ENCODE results near the gene PRKAA1. TPM values are rescaled to one million over a fixed set of nuclear protein-coding genes. Genes with fewer than 3 reads are reported as not detected.
A peak's percentile ranks its signal among the peaks of the same experiment; 100 is the strongest.

PRKAA1 gene
- total and polyA plus RNA-seq, 4 experiments from 2014 or later = 51.7 to 120 (median 86.1) TPM

DNA sequence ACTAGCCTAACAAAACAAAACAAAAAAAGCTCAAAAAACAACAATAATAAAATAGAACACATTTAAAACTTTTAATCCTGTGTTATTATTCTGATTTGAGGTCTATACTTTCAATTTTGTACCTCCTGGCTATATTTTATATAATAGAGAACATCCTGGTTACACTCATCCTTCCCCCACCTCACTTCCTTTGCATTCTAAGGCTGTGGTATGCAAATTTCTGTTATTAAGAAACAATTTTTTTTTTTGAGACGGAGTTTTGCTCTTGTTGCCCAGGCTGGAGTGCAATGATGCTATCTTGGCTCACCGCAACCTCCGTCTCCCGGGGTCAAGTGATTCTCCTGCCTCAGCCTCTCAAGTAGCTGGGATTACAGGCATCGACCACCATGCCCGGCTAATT lies 39.9 kb upstream of the PRKAA1 start:
- peak overlapping the region; percentile 75 to 94 (median 85) for H3K27ac Mint-ChIP-seq
- H3K9me3 ChIP-seq (ENCODE audit: control insufficient read depth in 1 of 2, low read length in 2 of 2) = no peaks in the 10 kb centered on the region
- H3K27me3 ChIP-seq (ENCODE audit: insufficient read depth, low read length) = no peaks in the 10 kb centered on the region
- peak overlapping the region in 7 of 8 donors; percentile 16 to 66 (median 28) for H3K4me3 Mint-ChIP-seq
- intact Hi-C loops (cut with micrococcal nuclease) = loop anchor here (5.0 kb wide), 1 partner anchor 39 kb away; no protein-coding TSS in a partner anchor
- H3K4me3 ChIP-seq (ENCODE audit: low read length in 2 of 2) = no peak overlapping the region
- peaks cover 0 to 2% of the 10 kb centered on the region in 2 donors for H3K27me3 Mint-ChIP-seq
- CTCF ChIA-PET (ENCODE audit: partially characterized antibody) = no interaction called here
- peaks cover 10% of the 10 kb centered on the region for H3K36me3 ChIP-seq (ENCODE audit: insufficient read depth, low read length)
- H3K36me3 Mint-ChIP-seq = peaks cover 15 to 26% of the 10 kb centered on the region in 2 donors
- peaks cover 47% of the 10 kb centered on the region for H3K4me1 ChIP-seq (ENCODE audit: insufficient read depth, low read length)
- peaks cover 13 to 63% (median 42%) of the 10 kb centered on the region in 4 donors for H3K4me1 Mint-ChIP-seq
- POLR2A ChIA-PET (ENCODE audit: partially characterized antibody) = no interaction called here
- no peak overlapping the region for H3K27ac ChIP-seq (ENCODE audit: low read depth, low read length)
- H3K9me3 Mint-ChIP-seq = peaks cover 0 to 3% (median 0%) of the 10 kb centered on the region in 8 donors
- DNase-seq = peak; percentile 29 to 66 (median 53)

DNA sequence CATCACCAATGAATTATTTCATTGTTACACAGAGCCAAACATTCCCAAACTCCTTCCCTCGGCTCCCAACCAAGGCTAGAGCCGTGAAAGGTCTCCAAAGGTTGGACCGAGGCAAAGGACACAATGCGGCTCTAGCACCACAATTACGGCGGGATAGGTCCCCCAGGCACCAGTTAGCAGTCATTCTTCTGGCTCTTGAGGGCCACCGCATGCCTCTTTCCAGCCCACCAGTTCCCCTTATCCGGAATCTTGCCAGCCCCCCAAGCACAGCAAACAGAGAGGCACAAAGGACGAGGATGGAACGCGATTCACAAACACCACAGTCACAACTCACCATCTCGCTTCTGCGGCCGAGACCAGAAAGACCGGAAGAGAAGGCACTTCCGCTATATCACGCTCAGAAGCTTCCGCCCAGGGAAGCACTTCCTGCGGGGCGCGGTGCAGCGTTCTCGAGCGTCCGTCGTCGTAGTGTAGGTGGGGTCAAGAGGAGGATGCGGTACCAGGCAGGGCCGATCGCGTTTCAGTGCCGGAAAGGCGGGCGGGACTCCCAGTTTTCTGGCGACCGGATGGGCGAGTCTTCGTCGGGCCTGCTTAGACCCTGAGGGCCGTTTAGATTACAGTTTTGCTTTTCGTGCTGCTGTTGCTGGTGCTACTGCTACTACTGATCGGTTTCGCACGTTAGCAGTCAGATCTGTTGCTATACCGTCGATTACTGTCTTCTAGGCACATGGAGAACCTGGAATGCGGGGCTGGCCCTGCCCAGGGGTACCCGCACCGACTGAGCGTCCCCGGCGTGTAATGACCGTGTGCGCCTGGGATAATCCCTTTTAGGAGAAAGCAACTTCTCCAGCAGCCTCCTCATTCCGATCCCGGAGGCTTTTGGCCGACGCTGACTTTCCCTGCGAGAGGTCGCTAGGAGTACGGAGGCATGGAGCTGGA lies 36.9 kb upstream of the PRKAA1 start, which contains the start of gene RPL37:
TSS of gene RPL37 (minus strand) at position 374 of the 939 bp plus-strand sequence. CDS start at position 337, 37 bp downstream.
- Mint-ChIP-seq H3K36me3 (peaks cover 35 to 52% of the 10 kb centered on the region in 2 donors), H3K4me1 (peaks cover 20 to 68% (median 47%) of the 10 kb centered on the region in 4 donors), H3K9me3 (peaks cover 0 to 3% (median 0%) of the 10 kb centered on the region in 8 donors), H3K27ac (peak within 1 kb of the TSS; percentile 94 to 100 (median 99)), H3K4me3 (peak within 1 kb of the TSS; percentile 97 to 100 (median 98)), H3K27me3 (no peaks in the 10 kb centered on the region)
- Histone ChIP-seq H3K27me3 (ENCODE audit: insufficient read depth, low read length) (no peaks in the 10 kb centered on the region), H3K4me3 (ENCODE audit: low read length in 2 of 2) (peak within 1 kb of the TSS; percentile 71 to 99), H3K9me3 (ENCODE audit: control insufficient read depth in 1 of 2, low read length in 2 of 2) (no peaks in the 10 kb centered on the region), H3K36me3 (ENCODE audit: insufficient read depth, low read length) (peaks cover 40% of the 10 kb centered on the region), H3K4me1 (ENCODE audit: insufficient read depth, low read length) (peaks cover 41% of the 10 kb centered on the region), H3K27ac (ENCODE audit: low read depth, low read length) (peak within 1 kb of the TSS; percentile 92)
- POLR2A ChIA-PET (ENCODE audit: partially characterized antibody) = interaction anchor here (0.7 to 3.7 kb wide), 10 partner anchors 10 to 1069 kb away, joined by 3 to 30 read pairs (median 4); partner anchors contain the start of genes PRKAA1, RIMOC1 and TTC33
- peak; percentile 88 to 91 (median 90) for DNase-seq
- intact Hi-C loops (cut with micrococcal nuclease) = loop anchor here (1.0 to 5.0 kb wide), 5 partner anchors 37 to 1069 kb away; partner anchors contain the start of genes PRKAA1, PTGER4, RIMOC1 and TTC33
- CTCF ChIA-PET (ENCODE audit: partially characterized antibody) = interaction anchor here (1.2 to 1.5 kb wide), 2 partner anchors 26 to 80 kb away, joined by 3 read pairs; partner anchors contain the start of gene TTC33

DNA sequence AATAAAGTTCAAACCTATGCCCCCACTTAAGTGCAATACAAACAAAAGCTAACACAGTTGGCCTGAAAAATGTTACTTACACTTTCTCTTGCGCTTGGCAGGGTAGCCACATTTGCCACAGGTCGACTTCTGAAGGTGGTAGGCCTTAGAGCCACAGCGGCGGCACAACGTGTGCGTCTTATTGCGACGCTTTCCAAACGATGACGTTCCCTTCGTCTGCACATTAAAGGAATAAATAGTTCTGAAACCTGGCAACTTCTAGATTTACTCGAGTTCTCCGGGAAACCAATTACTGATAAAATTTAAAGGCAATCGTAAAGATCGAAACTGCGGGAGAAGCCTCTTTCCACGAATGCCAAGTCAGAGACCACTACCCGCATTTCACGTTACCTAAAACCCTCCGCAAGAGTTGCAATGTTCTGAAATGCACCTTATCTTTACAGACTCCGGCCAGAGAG lies 36.2 kb upstream of the PRKAA1 start:
- H3K27me3 ChIP-seq (ENCODE audit: insufficient read depth, low read length) = no peaks in the 10 kb centered on the region
- H3K9me3 Mint-ChIP-seq = peaks cover 0 to 3% (median 0%) of the 10 kb centered on the region in 8 donors
- peak overlapping the region; percentile 97 to 100 (median 98) for H3K4me3 Mint-ChIP-seq
- peak overlapping the region; percentile 71 to 99 for H3K4me3 ChIP-seq (ENCODE audit: low read length in 2 of 2)
- H3K27ac ChIP-seq (ENCODE audit: low read depth, low read length) = peak overlapping the region; percentile 92
- H3K27ac Mint-ChIP-seq = peak overlapping the region; percentile 94 to 100 (median 99)
- intact Hi-C loops (cut with micrococcal nuclease) = no loop called here
- H3K4me1 ChIP-seq (ENCODE audit: insufficient read depth, low read length) = peaks cover 41% of the 10 kb centered on the region
- DNase-seq = peak; percentile 73 to 84 (median 82)
- H3K27me3 Mint-ChIP-seq = no peaks in the 10 kb centered on the region
- H3K36me3 Mint-ChIP-seq = peaks cover 41 to 58% of the 10 kb centered on the region in 2 donors
- no peaks in the 10 kb centered on the region for H3K9me3 ChIP-seq (ENCODE audit: control insufficient read depth in 1 of 2, low read length in 2 of 2)
- ChIA-PET CTCF (ENCODE audit: partially characterized antibody) (interaction anchor here (1.2 to 1.5 kb wide), 2 partner anchors 26 to 79 kb away, joined by 3 read pairs; partner anchors contain the start of gene TTC33), POLR2A (ENCODE audit: partially characterized antibody) (interaction anchor here (0.6 to 3.7 kb wide), 10 partner anchors 9 to 1070 kb away, joined by 3 to 30 read pairs (median 4); partner anchors contain the start of genes PRKAA1, RIMOC1 and TTC33)
- H3K4me1 Mint-ChIP-seq = peaks cover 21 to 75% (median 49%) of the 10 kb centered on the region in 4 donors
- H3K36me3 ChIP-seq (ENCODE audit: insufficient read depth, low read length) = peaks cover 44% of the 10 kb centered on the region

DNA sequence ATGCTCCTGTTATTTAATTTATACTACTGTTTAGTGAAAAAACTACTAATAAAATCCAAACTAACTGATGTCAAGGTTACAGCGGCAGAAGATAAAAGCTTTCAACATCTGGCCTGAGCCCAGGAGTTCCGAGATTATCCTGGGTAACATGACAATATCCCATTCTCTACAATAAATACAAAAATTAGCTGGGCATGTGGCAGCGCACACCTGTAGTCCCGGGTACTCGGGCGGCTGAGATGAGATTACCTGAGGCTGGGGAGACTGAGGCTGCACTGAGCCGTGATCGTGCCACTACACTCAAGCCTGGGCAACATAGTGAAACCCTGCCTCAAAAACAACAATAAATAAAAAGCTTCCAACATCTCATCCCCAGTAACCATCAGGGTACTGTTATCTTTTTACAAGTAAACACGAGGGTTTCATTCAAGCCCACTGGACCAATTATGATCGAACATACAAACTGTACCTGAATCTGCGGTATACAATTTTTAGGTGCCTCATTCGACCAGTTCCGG lies 35.6 kb upstream of the PRKAA1 start:
- no peak for DNase-seq
- peaks cover 24 to 81% (median 54%) of the 10 kb centered on the region in 4 donors for H3K4me1 Mint-ChIP-seq
- ChIA-PET POLR2A (ENCODE audit: partially characterized antibody) (interaction anchor here (0.6 to 3.7 kb wide), 5 partner anchors 11 to 325 kb away, joined by 3 to 30 read pairs (median 3); partner anchors contain the start of genes PRKAA1 and TTC33), CTCF (ENCODE audit: partially characterized antibody) (interaction anchor here (1.5 to 1.7 kb wide), 2 partner anchors 10 to 78 kb away, joined by 3 to 8 read pairs; partner anchors contain the start of gene TTC33)
- H3K36me3 Mint-ChIP-seq = peaks cover 47 to 64% of the 10 kb centered on the region in 2 donors
- intact Hi-C loops (cut with micrococcal nuclease) = no loop called here
- no peaks in the 10 kb centered on the region for H3K27me3 Mint-ChIP-seq
- peak overlapping the region; percentile 94 to 100 (median 99) for H3K27ac Mint-ChIP-seq
- Histone ChIP-seq H3K27ac (ENCODE audit: low read depth, low read length) (peak overlapping the region; percentile 92), H3K4me3 (ENCODE audit: low read length in 2 of 2) (peak overlapping the region; percentile 71 to 99), H3K27me3 (ENCODE audit: insufficient read depth, low read length) (no peaks in the 10 kb centered on the region), H3K4me1 (ENCODE audit: insufficient read depth, low read length) (peaks cover 41% of the 10 kb centered on the region), H3K36me3 (ENCODE audit: insufficient read depth, low read length) (peaks cover 50% of the 10 kb centered on the region), H3K9me3 (ENCODE audit: control insufficient read depth in 1 of 2, low read length in 2 of 2) (no peaks in the 10 kb centered on the region)
- peaks cover 0 to 3% (median 0%) of the 10 kb centered on the region in 8 donors for H3K9me3 Mint-ChIP-seq
- H3K4me3 Mint-ChIP-seq = peak overlapping the region; percentile 97 to 100 (median 98)

DNA sequence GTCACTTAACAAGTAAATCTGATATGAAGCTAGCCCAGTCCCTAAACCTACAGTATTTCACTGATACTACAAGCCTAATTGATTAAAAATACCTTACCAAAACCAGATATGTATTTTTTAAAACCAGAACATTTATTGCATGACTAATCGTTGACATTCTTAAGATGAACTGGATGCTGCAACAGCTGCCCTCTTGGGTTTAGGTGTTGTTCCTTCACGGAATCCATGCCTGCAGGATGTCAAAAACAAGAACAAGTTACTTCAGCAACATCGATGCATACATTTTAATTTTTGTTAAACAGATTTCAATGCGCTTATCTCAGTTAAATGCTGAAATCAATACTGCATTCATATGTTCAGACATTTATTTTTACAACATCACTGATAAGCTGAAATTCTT lies 34.2 kb upstream of the PRKAA1 start:
- ChIA-PET CTCF (ENCODE audit: partially characterized antibody) (interaction anchor here (0.9 to 1.7 kb wide), 4 partner anchors 9 to 33 kb away, joined by 3 to 8 read pairs (median 3); partner anchors contain the start of gene CARD6), POLR2A (ENCODE audit: partially characterized antibody) (interaction anchor here (0.9 to 2.1 kb wide), 7 partner anchors 9 to 76 kb away, joined by 3 to 11 read pairs (median 3); partner anchors contain the start of genes CARD6 and TTC33)
- Histone ChIP-seq H3K9me3 (ENCODE audit: control insufficient read depth in 1 of 2, low read length in 2 of 2) (no peaks in the 10 kb centered on the region), H3K4me3 (ENCODE audit: low read length in 2 of 2) (no peak overlapping the region), H3K4me1 (ENCODE audit: insufficient read depth, low read length) (peaks cover 35% of the 10 kb centered on the region), H3K27ac (ENCODE audit: low read depth, low read length) (peak overlapping the region; percentile 92), H3K36me3 (ENCODE audit: insufficient read depth, low read length) (peaks cover 64% of the 10 kb centered on the region), H3K27me3 (ENCODE audit: insufficient read depth, low read length) (no peaks in the 10 kb centered on the region)
- DNase-seq = no peak
- intact Hi-C loops (cut with micrococcal nuclease) = no loop called here
- H3K4me3 Mint-ChIP-seq = peak overlapping the region in 6 of 8 donors; percentile 3 to 100 (median 66)
- H3K9me3 Mint-ChIP-seq = peaks cover 0 to 3% (median 0%) of the 10 kb centered on the region in 8 donors
- H3K27me3 Mint-ChIP-seq = no peaks in the 10 kb centered on the region
- peaks cover 23 to 74% (median 52%) of the 10 kb centered on the region in 4 donors for H3K4me1 Mint-ChIP-seq
- H3K27ac Mint-ChIP-seq = peak overlapping the region; percentile 15 to 100 (median 96)
- peaks cover 61 to 79% of the 10 kb centered on the region in 2 donors for H3K36me3 Mint-ChIP-seq

DNA sequence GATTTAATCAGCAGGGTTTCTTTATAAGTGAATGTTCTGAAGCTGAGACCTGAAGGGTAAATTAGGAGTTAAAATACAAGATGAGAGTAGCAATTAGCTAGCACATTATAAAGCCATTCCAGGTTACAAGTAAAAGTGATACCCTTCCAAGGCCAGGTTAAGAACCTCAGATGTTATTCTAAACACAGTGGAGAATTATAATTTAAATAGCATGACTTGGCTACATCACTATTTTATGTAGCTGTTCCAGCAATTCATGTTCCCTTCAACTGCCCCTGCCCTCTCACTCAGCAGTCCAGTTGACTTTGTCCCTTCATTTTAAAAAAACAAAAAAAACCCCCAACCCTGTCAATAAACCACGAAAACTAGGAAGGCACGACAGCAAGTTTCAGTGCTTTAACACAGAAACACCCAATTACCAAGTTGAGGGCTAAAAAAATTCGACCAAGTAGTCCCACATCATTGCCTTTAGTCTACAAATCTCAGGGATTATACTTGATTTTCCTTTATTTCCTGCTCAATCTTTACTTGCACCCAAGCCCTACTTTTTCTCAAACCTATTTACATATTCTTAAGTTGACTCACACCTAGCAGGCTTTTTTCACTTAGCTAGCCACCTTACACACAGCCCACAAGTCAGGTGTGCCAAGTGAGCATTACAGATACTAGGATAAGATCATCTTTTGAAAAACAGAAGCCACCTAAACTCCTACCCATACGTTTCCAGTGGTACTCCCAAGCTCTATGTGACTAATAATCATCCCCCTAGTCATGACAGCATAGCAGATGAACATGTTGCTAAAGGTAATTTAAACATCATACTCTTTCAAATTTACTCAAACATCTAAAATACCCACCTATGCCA lies 33.4 kb upstream of the PRKAA1 start:
- no peak for DNase-seq
- Mint-ChIP-seq H3K36me3 (peaks cover 65 to 86% of the 10 kb centered on the region in 2 donors), H3K4me3 (peak overlapping the region in 1 of 8 donors; percentile 97), H3K27me3 (no peaks in the 10 kb centered on the region), H3K27ac (peak overlapping the region; percentile 15 to 94 (median 76)), H3K9me3 (peaks cover 0 to 3% (median 0%) of the 10 kb centered on the region in 8 donors), H3K4me1 (peaks cover 23 to 70% (median 50%) of the 10 kb centered on the region in 4 donors)
- H3K36me3 ChIP-seq (ENCODE audit: insufficient read depth, low read length) = peaks cover 66% of the 10 kb centered on the region
- POLR2A ChIA-PET (ENCODE audit: partially characterized antibody) = interaction anchor here (1.0 to 2.1 kb wide), 4 partner anchors 10 to 76 kb away, joined by 3 to 5 read pairs (median 4); partner anchors contain the start of genes CARD6, PRKAA1 and TTC33
- CTCF ChIA-PET (ENCODE audit: partially characterized antibody) = interaction anchor here (0.9 to 1.7 kb wide), 4 partner anchors 8 to 33 kb away, joined by 3 to 8 read pairs (median 3); partner anchors contain the start of gene CARD6
- no peaks in the 10 kb centered on the region for H3K9me3 ChIP-seq (ENCODE audit: control insufficient read depth in 1 of 2, low read length in 2 of 2)
- intact Hi-C loops (cut with micrococcal nuclease) = no loop called here
- no peak overlapping the region for H3K4me3 ChIP-seq (ENCODE audit: low read length in 2 of 2)
- peak overlapping the region; percentile 92 for H3K27ac ChIP-seq (ENCODE audit: low read depth, low read length)
- peaks cover 34% of the 10 kb centered on the region for H3K4me1 ChIP-seq (ENCODE audit: insufficient read depth, low read length)
- H3K27me3 ChIP-seq (ENCODE audit: insufficient read depth, low read length) = no peaks in the 10 kb centered on the region

Data from CD4-positive, alpha-beta memory T cell (primary cell).